HL-60 (cell line): Measurements from ENCODE around the gene STRIP2.

Source experiments
- CTCF ChIP-seq: IDR thresholded peaks from one replicate; pipeline ENCODE4 v1.5.1; 2011; ENCODE audit warnings: low read length, control low read depth, inconsistent platforms; ENCODE audit not compliant: insufficient read depth
- REST ChIP-seq: IDR thresholded peaks from 2 replicates; pipeline ENCODE4 v1.6.1; 2012; ENCODE audit warnings: low read depth; ENCODE audit not compliant: insufficient replicate concordance

DNA sequence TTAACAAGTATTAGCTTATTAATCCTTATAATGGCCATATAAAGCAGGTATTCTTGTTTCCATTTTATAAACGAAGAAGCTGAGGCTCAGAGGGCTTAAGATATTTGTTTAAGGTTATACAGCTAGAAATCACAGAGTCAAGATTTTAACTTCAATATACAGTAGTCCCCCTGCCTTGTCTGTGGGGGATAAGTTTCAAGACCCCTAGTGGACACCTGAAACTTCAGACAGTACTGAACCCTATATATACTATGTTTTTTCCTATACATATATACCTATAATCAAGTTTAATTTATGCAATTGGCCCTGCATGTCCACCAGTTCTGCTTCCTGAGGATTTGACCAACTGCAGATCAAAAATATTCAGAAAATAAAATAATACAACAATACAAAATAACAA is 44.4 kb upstream of the STRIP2 start:
- TF ChIP-seq CTCF = no peak
- TF ChIP-seq REST = no peak
